GM12801 (cell line): ENCODE results near the gene MLPH.

Experiments used
- CTCF ChIP-seq: IDR thresholded peaks from one replicate; pipeline ENCODE4 v1.5.1; 2011; ENCODE audit warnings: control low read depth; ENCODE audit not compliant: insufficient read length; ENCODE audit errors: extremely low read depth

Gene MLPH

GRCh38 chr2:237599465-237600110 is 112.5 kb downstream of the MLPH start:
- no peak for TF ChIP-seq CTCF

- TF ChIP-seq CTCF: no peak
Measured at GRCh38 chr2:237600205-237600846, 113.3 kb downstream of the MLPH start.

- no peak for TF ChIP-seq CTCF
Measured at GRCh38 chr2:237601453-237602116, 114.5 kb downstream of the MLPH start.

GRCh38 chr2:237602409-237602808 is 115.4 kb downstream of the MLPH start:
- no peak for TF ChIP-seq CTCF

- TF ChIP-seq CTCF: no peak
Measured at GRCh38 chr2:237603049-237603717, 116.1 kb downstream of the MLPH start.

GRCh38 chr2:237603718-237604362 is 116.8 kb downstream of the MLPH start:
- TF ChIP-seq CTCF: no peak

GRCh38 chr2:237604391-237604790 is 117.3 kb downstream of the MLPH start:
- TF ChIP-seq CTCF: no peak
